ENCODE results near the gene OAF.
"Not testable (repeated sequence)": the region's sequence is repeated elsewhere in the genome, so short reads cannot be mapped to it uniquely, and the experiment has no call there.

The OAF gene

GRCh38 chr11:120210626-120211521, at the start of gene OAF:
TSS of gene OAF (plus strand) at chr11:120211032. CDS start at chr11:120211280, 248 bp downstream.
- DNase-seq, result no peak

GRCh38 chr11:120167659-120168058, 43.2 kb upstream of the OAF start:
- no peak for DNase-seq

- DNase-seq, result no peak
Measured at GRCh38 chr11:120168108-120168959, 42.5 kb upstream of the OAF start.

- DNase-seq, result peak; percentile 40
Measured at GRCh38 chr11:120168960-120169681, 41.7 kb upstream of the OAF start.

- no peak for DNase-seq
Measured at GRCh38 chr11:120169981-120170698, 40.7 kb upstream of the OAF start.

- DNase-seq, result no peak
Measured at GRCh38 chr11:120170741-120171261, 40.0 kb upstream of the OAF start.

- DNase-seq, result peak; percentile 11
Measured at GRCh38 chr11:120172054-120172911, 38.5 kb upstream of the OAF start.

- no peak for DNase-seq
Measured at GRCh38 chr11:120173019-120173705, 37.7 kb upstream of the OAF start.

GRCh38 chr11:120173807-120174206, 37.0 kb upstream of the OAF start:
- DNase-seq, result no peak

GRCh38 chr11:120174866-120175265, 36.0 kb upstream of the OAF start:
- DNase-seq, result no peak

GRCh38 chr11:120178561-120179056, 32.2 kb upstream of the OAF start:
- DNase-seq, result no peak

- no peak for DNase-seq
Measured at GRCh38 chr11:120179057-120179672, 31.7 kb upstream of the OAF start.

- not testable (repeated sequence) for DNase-seq
Measured at GRCh38 chr11:120180063-120180462, 30.8 kb upstream of the OAF start.

- DNase-seq, result no peak
Measured at GRCh38 chr11:120180551-120181232, 30.1 kb upstream of the OAF start.

GRCh38 chr11:120181376-120181975, 29.4 kb upstream of the OAF start:
- DNase-seq, result no peak

GRCh38 chr11:120182372-120182771, 28.5 kb upstream of the OAF start:
- DNase-seq, result no peak

- DNase-seq, result no peak
Measured at GRCh38 chr11:120182790-120183491, 27.9 kb upstream of the OAF start.

- no peak for DNase-seq
Measured at GRCh38 chr11:120183701-120184141, 27.1 kb upstream of the OAF start.
